ENCODE data around the gene EEIG1.
"Not testable (repeated sequence)": the region's sequence is repeated elsewhere in the genome, so short reads cannot be mapped to it uniquely, and the experiment has no call there.

The EEIG1 gene

GRCh38 chr9:127980706-127981558 lies at the start of gene EEIG1:
Gene EEIG1 (minus strand): TSS chr9:127980989. CDS start chr9:127980137, 852 bp downstream.
- H3K4me3 ChIP-seq (ENCODE audit: low read depth, low read length) = peak within 1 kb of the TSS; percentile 78

GRCh38 chr9:128027705-128028104 lies 46.9 kb upstream of the EEIG1 start:
- no peak overlapping the region for H3K4me3 ChIP-seq (ENCODE audit: low read depth, low read length)

- H3K4me3 ChIP-seq (ENCODE audit: low read depth, low read length) = no peak overlapping the region
These were observed 46.2 kb upstream of the EEIG1 start for GRCh38 chr9:128026773-128027541.

GRCh38 chr9:128026255-128026772 lies 45.5 kb upstream of the EEIG1 start:
- no peak overlapping the region for H3K4me3 ChIP-seq (ENCODE audit: low read depth, low read length)

GRCh38 chr9:128025736-128026135 lies 44.9 kb upstream of the EEIG1 start:
- no peak overlapping the region for H3K4me3 ChIP-seq (ENCODE audit: low read depth, low read length)

GRCh38 chr9:128024761-128025308 lies 44.0 kb upstream of the EEIG1 start:
- no peak overlapping the region for H3K4me3 ChIP-seq (ENCODE audit: low read depth, low read length)

- not testable (repeated sequence) for H3K4me3 ChIP-seq (ENCODE audit: low read depth, low read length)
These were observed 42.9 kb upstream of the EEIG1 start for GRCh38 chr9:128023671-128024070.

- no peak overlapping the region for H3K4me3 ChIP-seq (ENCODE audit: low read depth, low read length)
These were observed 42.1 kb upstream of the EEIG1 start for GRCh38 chr9:128022886-128023285.

- no peak overlapping the region for H3K4me3 ChIP-seq (ENCODE audit: low read depth, low read length)
These were observed 40.3 kb upstream of the EEIG1 start for GRCh38 chr9:128021098-128021497.

- H3K4me3 ChIP-seq (ENCODE audit: low read depth, low read length) = no peak overlapping the region
These were observed 39.9 kb upstream of the EEIG1 start for GRCh38 chr9:128020692-128021091.

GRCh38 chr9:128015696-128016095 lies 34.9 kb upstream of the EEIG1 start:
- H3K4me3 ChIP-seq (ENCODE audit: low read depth, low read length) = no peak overlapping the region

GRCh38 chr9:128011071-128011817 lies 30.5 kb upstream of the EEIG1 start:
- no peak overlapping the region for H3K4me3 ChIP-seq (ENCODE audit: low read depth, low read length)

GRCh38 chr9:128009639-128010038 lies 28.9 kb upstream of the EEIG1 start:
- no peak overlapping the region for H3K4me3 ChIP-seq (ENCODE audit: low read depth, low read length)

GRCh38 chr9:128008171-128008570 lies 27.4 kb upstream of the EEIG1 start:
- H3K4me3 ChIP-seq (ENCODE audit: low read depth, low read length) = no peak overlapping the region

GRCh38 chr9:128007566-128008138 lies 26.9 kb upstream of the EEIG1 start:
- H3K4me3 ChIP-seq (ENCODE audit: low read depth, low read length) = no peak overlapping the region

- no peak overlapping the region for H3K4me3 ChIP-seq (ENCODE audit: low read depth, low read length)
These were observed 25.7 kb upstream of the EEIG1 start for GRCh38 chr9:128006332-128006996.

- no peak overlapping the region for H3K4me3 ChIP-seq (ENCODE audit: low read depth, low read length)
These were observed 25.1 kb upstream of the EEIG1 start for GRCh38 chr9:128005923-128006322.

- H3K4me3 ChIP-seq (ENCODE audit: low read depth, low read length) = no peak overlapping the region
These were observed 23.3 kb upstream of the EEIG1 start for GRCh38 chr9:128003966-128004604.

- H3K4me3 ChIP-seq (ENCODE audit: low read depth, low read length) = no peak overlapping the region
These were observed 22.2 kb upstream of the EEIG1 start for GRCh38 chr9:128002959-128003358.

All from iPS-11a (cell line).